HG03175 (cell line): Measurements from ENCODE around the gene PHLDB2.
A peak's percentile ranks its signal among the peaks of the same experiment; 100 is the strongest.

Source experiments
- ATAC-seq: cut with Tn5 transposase; IDR thresholded peaks from one replicate; pipeline ENCODE4 v1.9.1; 2021; ENCODE audit warnings: mild to moderate bottlenecking, moderate library complexity; ENCODE audit not compliant: unreplicated experiment

Gene PHLDB2

GRCh38 chr3:111874177-111874820, 15.2 kb downstream of the PHLDB2 start:
- no peak for ATAC-seq

- no peak for ATAC-seq
Measured at GRCh38 chr3:111881480-111881879, 22.4 kb downstream of the PHLDB2 start.

GRCh38 chr3:111882194-111882593, 23.1 kb downstream of the PHLDB2 start:
- ATAC-seq, result no peak

- peak; percentile 100 for ATAC-seq
Measured at GRCh38 chr3:111882799-111883198, 23.7 kb downstream of the PHLDB2 start.

- no peak for ATAC-seq
Measured at GRCh38 chr3:111884411-111885018, 25.4 kb downstream of the PHLDB2 start.

GRCh38 chr3:111885578-111885977, 26.5 kb downstream of the PHLDB2 start:
- ATAC-seq, result no peak

GRCh38 chr3:111890051-111890580, 31.1 kb downstream of the PHLDB2 start:
- no peak for ATAC-seq

GRCh38 chr3:111892070-111892469, 33.0 kb downstream of the PHLDB2 start:
- ATAC-seq, result no peak

- no peak for ATAC-seq
Measured at GRCh38 chr3:111895071-111895470, 36.0 kb downstream of the PHLDB2 start.

GRCh38 chr3:111899966-111900365, 40.9 kb downstream of the PHLDB2 start:
- ATAC-seq, result no peak

GRCh38 chr3:111901637-111902036, 42.6 kb downstream of the PHLDB2 start:
- ATAC-seq, result no peak

GRCh38 chr3:111902534-111902933, 43.5 kb downstream of the PHLDB2 start:
- ATAC-seq, result no peak

GRCh38 chr3:111903067-111903511, 44.0 kb downstream of the PHLDB2 start:
- ATAC-seq, result no peak

- ATAC-seq, result no peak
Measured at GRCh38 chr3:111904376-111905241, 45.5 kb downstream of the PHLDB2 start.

- ATAC-seq, result no peak
Measured at GRCh38 chr3:111906656-111907055, 47.6 kb downstream of the PHLDB2 start.

- no peak for ATAC-seq
Measured at GRCh38 chr3:111907151-111907550, 48.1 kb downstream of the PHLDB2 start.

GRCh38 chr3:111910806-111911205, 51.7 kb downstream of the PHLDB2 start:
- no peak for ATAC-seq

- no peak for ATAC-seq
Measured at GRCh38 chr3:111911446-111911845, 52.4 kb downstream of the PHLDB2 start.

- ATAC-seq, result no peak
Measured at GRCh38 chr3:111913163-111913763, 54.2 kb downstream of the PHLDB2 start.

GRCh38 chr3:111915905-111916304, 56.8 kb downstream of the PHLDB2 start:
- ATAC-seq, result no peak

- no peak for ATAC-seq
Measured at GRCh38 chr3:111917300-111917699, 58.2 kb downstream of the PHLDB2 start.
